ENCODE measurements around the gene CAPN15.

CAPN15 gene

DNA sequence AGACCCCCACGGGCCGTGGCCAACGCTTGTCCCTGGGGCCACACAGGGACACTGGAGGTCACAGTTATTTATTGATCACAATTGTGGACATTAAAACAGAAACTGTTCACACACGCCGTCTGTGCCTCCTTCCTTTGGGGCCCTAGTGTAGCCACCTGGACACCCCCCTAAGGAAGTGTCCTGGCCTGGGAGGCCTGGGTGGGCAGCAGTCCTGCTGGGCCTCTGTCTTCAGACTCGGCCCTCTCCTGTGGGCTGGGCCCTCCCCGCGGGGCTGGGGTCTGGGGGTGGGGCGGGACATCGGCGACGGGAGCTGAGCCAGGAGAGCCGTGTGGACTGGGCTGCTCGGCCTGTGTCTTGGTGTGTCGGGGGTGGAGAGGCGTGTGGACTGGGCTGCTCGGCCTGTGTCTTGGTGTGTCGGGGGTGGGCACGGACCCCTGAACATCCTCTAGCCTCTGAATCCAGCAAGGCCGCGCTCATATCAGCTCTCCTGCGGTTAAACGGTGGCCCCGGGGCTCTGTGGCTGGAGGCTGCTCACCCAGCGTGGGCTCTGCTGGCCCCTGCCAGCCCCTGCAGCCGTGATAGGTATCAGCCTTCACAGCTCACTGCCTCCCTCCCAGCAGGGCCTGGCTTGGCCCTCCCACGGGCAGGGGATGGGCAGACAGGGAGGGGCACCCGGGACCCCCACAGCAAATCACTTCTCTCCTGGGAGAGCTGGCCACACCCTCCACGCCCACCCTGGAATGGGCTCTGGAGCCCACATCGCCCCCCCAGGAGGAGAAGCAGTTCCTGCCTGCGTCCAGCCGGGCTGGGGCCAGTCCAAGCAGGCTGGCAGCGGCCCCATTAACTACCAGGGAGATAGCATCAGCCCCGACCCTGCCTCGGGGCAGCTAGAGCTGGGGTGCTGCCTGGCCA lies 38.2 kb downstream of the CAPN15 start:
- Histone ChIP-seq H3K36me3 (ENCODE audit: low read depth) (no peaks in the 10 kb centered on the region), H3K9me3 (ENCODE audit: severe bottlenecking) (no peaks in the 10 kb centered on the region), H3K27ac (ENCODE audit: poor library complexity, severe bottlenecking) (no peak overlapping the region), H3K27me3 (ENCODE audit: insufficient read depth, poor library complexity, severe bottlenecking) (peaks cover 17% of the 10 kb centered on the region), H3K4me1 (ENCODE audit: insufficient read depth, poor library complexity, severe bottlenecking) (peaks cover 11% of the 10 kb centered on the region), H3K4me3 (ENCODE audit: severe bottlenecking) (no peak overlapping the region)
- DNase-seq (ENCODE audit: low spot score) (no peak), ATAC-seq (ENCODE audit: low read depth) (no peak)
- TF ChIP-seq, protein P1, sequence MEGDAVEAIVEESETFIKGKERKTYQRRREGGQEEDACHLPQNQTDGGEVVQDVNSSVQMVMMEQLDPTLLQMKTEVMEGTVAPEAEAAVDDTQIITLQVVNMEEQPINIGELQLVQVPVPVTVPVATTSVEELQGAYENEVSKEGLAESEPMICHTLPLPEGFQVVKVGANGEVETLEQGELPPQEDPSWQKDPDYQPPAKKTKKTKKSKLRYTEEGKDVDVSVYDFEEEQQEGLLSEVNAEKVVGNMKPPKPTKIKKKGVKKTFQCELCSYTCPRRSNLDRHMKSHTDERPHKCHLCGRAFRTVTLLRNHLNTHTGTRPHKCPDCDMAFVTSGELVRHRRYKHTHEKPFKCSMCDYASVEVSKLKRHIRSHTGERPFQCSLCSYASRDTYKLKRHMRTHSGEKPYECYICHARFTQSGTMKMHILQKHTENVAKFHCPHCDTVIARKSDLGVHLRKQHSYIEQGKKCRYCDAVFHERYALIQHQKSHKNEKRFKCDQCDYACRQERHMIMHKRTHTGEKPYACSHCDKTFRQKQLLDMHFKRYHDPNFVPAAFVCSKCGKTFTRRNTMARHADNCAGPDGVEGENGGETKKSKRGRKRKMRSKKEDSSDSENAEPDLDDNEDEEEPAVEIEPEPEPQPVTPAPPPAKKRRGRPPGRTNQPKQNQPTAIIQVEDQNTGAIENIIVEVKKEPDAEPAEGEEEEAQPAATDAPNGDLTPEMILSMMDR (IDR thresholded peaks at IDR 0.05; ENCODE audit: poor library complexity, severe bottlenecking) = no peak

DNA sequence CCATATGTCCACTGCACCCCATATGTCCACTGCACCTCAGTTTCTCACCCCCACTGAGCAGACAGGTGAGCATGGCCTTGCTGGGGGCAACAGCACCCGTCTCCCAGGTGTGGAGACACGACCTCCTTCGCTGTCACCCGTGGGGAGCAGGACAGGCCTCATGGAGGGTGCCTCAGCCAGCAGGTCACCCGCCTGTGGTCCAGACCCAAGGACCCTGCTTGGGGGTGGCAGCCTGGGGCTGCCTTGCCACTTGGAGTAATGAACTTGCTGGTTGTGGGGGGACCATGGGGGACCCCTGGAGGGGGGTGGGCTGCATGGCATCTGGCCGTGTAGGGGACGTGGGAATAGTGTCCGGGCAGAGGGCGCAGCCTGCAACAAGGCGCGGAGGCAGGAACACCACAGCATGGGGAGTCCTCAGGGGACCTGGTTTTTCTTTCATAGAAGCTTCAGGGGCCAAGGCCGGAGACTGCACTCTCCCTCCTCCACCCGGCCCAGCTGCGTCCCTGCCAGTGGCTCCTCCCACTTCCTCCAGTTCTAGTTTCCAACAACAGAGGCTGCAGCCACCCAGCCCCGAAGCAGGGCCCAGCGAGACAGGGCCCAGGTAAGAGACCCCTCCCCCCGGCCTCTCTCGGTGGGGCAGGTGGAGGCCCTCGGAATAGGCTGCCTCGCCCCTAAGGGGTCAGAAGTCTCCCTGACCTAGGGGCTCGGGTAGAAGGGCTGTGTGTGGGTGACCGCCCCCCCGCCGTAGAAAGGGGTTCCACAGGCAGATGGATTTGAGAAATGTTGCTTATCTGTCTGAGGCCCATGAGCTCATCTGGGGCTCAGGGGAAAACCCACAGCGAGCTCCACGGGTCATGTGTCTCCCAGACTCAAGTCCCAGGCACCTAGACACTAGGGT lies 39.2 kb downstream of the CAPN15 start, which contains the start of gene NHLRC4:
NHLRC4 (plus strand) TSS at position 531 of the 898 bp plus-strand sequence. CDS start 1,043 bp downstream, outside the sequence.
- ATAC-seq (ENCODE audit: low read depth) (peak; percentile 13; the same call in 2 of the 3 replicates), DNase-seq (ENCODE audit: low spot score) (no peak)
- Histone ChIP-seq H3K9me3 (ENCODE audit: severe bottlenecking) (no peaks in the 10 kb centered on the region), H3K27me3 (ENCODE audit: insufficient read depth, poor library complexity, severe bottlenecking) (peaks cover 6% of the 10 kb centered on the region), H3K27ac (ENCODE audit: poor library complexity, severe bottlenecking) (no peak within 1 kb of the TSS), H3K4me1 (ENCODE audit: insufficient read depth, poor library complexity, severe bottlenecking) (peaks cover 11% of the 10 kb centered on the region), H3K4me3 (ENCODE audit: severe bottlenecking) (no peak within 1 kb of the TSS), H3K36me3 (ENCODE audit: low read depth) (no peaks in the 10 kb centered on the region)
- TF ChIP-seq, protein P1 (IDR thresholded peaks at IDR 0.05; ENCODE audit: poor library complexity, severe bottlenecking) = no peak

DNA sequence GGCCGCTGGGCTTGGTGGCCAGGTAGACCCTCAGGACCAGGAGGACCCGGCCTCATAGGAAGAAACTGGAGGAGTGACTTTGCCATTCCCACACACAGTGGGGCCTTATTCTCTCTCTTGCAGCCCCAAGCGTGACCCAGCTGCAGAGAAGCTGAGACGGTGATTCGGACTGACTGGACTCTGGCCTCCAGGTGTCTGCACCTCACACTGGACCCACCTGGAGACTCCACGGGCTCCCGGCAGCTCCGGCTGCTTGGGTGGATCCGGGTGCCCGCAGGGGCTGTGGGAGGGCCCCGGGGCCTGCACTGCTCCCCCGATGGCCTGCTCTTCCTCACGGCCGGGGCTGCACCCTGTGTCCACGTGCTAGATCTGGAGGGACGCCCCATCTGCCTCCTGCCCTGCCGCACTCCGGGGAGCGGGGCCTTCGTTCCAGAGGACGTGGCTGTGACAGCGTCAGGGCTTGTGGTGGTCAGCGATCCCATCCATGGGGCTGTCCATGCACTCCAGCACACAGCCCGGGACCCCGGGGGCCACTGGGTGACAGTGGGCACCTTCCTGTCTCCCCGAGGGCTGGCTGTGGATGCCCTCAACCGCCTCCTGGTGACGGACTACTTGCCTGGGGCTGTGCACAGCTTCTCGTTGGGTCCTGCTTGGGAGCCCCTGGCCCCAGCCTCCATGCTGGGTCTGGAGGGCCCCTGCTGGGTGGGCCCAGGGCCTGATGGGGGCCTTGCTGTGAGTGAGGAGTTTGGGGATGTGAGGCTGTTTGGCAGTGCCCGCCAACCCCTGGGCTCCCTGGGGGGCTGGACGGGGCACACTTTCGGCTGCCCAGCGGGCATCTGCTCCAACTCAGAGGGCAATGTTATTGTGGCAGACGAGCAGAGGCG lies 40.1 kb downstream of the CAPN15 start:
- Histone ChIP-seq H3K27ac (ENCODE audit: poor library complexity, severe bottlenecking) (no peak overlapping the region), H3K4me3 (ENCODE audit: severe bottlenecking) (no peak overlapping the region), H3K4me1 (ENCODE audit: insufficient read depth, poor library complexity, severe bottlenecking) (peaks cover 11% of the 10 kb centered on the region), H3K36me3 (ENCODE audit: low read depth) (no peaks in the 10 kb centered on the region), H3K9me3 (ENCODE audit: severe bottlenecking) (no peaks in the 10 kb centered on the region), H3K27me3 (ENCODE audit: insufficient read depth, poor library complexity, severe bottlenecking) (no peaks in the 10 kb centered on the region)
- TF ChIP-seq, protein P1 (IDR thresholded peaks at IDR 0.05; ENCODE audit: poor library complexity, severe bottlenecking) = no peak
- no peak for DNase-seq (ENCODE audit: low spot score)
- no peak for ATAC-seq (ENCODE audit: low read depth)

DNA sequence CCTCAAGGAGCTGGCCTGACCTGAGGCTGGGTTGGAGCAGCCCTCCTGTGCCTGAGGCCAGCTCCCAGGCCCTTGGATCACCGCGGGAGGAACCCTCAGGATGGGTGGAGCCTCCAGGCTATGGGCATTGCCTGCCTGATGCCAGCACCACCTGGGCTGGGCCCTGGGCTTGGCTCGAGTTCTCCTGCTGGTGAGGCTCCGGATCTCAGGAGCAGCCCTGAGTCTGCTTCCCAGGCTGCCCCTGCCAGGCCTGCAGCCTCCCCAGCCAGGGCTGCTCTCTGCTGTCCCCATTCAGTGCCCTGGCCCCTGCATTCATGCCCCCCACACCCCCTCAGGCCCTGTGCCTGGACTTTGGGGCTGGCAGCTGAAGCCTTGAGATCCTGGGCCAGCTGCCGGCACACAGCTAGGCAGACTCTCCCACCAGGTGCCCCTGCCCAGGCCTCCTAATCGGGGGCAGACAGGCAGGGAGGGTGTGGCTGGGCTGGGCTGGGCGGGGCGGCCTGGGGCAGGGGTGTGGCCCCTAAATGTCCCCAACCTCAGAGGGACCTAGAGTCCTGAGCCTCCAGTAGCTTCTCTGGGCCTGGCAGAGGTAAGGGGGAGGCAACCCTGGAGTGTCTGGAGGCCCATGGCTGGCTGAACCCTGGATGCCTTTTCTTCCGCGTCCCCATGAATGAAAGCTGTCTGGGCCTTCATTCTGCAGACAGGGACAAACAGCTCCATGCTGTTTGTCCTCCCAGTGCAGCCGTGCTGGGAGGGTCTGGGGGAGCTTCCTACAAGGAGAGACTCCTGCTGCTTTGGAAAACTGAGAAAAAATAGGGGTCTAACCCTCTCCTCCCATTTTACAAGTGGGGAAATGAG lies 41.1 kb downstream of the CAPN15 start:
- H3K27me3 ChIP-seq (ENCODE audit: insufficient read depth, poor library complexity, severe bottlenecking) = no peaks in the 10 kb centered on the region
- no peak for DNase-seq (ENCODE audit: low spot score)
- no peaks in the 10 kb centered on the region for H3K9me3 ChIP-seq (ENCODE audit: severe bottlenecking)
- ATAC-seq (ENCODE audit: low read depth) = peak; percentile 37
- TF ChIP-seq, protein P1 (IDR thresholded peaks at IDR 0.05; ENCODE audit: poor library complexity, severe bottlenecking) = no peak
- no peaks in the 10 kb centered on the region for H3K36me3 ChIP-seq (ENCODE audit: low read depth)
- H3K4me1 ChIP-seq (ENCODE audit: insufficient read depth, poor library complexity, severe bottlenecking) = peaks cover 11% of the 10 kb centered on the region
- peak overlapping the region; percentile 49 for H3K27ac ChIP-seq (ENCODE audit: poor library complexity, severe bottlenecking)
- H3K4me3 ChIP-seq (ENCODE audit: severe bottlenecking) = peak overlapping the region; percentile 98
